HEK293 (cell line): ENCODE data around the gene TNFRSF4.

ENCODE experiments used
- CTCF ChIA-PET: fragments of 350-600 bp; formaldehyde crosslinking; extraction: SDS; loops from one replicate; lab custom pipeline; 2021; ENCODE audit warnings: antibody characterized with exemption; lab: Yijun Ruan, JAX
- POLR2A ChIA-PET: fragments of 300-600 bp; formaldehyde crosslinking; extraction: SDS; loops from one replicate; lab custom pipeline; 2020; ENCODE audit warnings: antibody characterized with exemption, inconsistent platforms; lab: Yijun Ruan, JAX
- H3K27ac ChIP-seq: fragments of 200-500 bp; sonication (Bioruptor generic); 2 replicates; pipeline ENCODE4 v1.5.1; 2014; ENCODE audit warnings: low read depth, low read length, control low read depth, inconsistent platforms; ENCODE audit errors: extremely low read depth
- H3K36me3 ChIP-seq, 2 experiments: fragments of 200-500 bp in 1 of 2; sonication (Bioruptor generic) in 1 of 2; 1 replicate in 1 of 2; 2 replicates in 1 of 2; pipeline ENCODE4 v1.5.1; 2014 to 2017; ENCODE audit warnings: inconsistent platforms in 2 of 2, low read length in 2 of 2; ENCODE audit not compliant: control insufficient read depth in 2 of 2, insufficient read depth in 1 of 2
- H3K4me1 ChIP-seq: fragments of 200-500 bp; sonication (Bioruptor generic); 2 replicates; pipeline ENCODE4 v1.5.1; 2014; ENCODE audit warnings: mild to moderate bottlenecking, low read length, inconsistent platforms; ENCODE audit not compliant: control insufficient read depth, insufficient read depth
- H3K4me3 ChIP-seq: 2 replicates; pipeline ENCODE4 v1.5.1; 2011; ENCODE audit warnings: low read depth, mild to moderate bottlenecking, control low read depth, low read length, moderate library complexity
- H3K9me3 ChIP-seq: fragments of 200-500 bp; sonication (Bioruptor generic); 2 replicates; pipeline ENCODE4 v1.5.1; 2014; ENCODE audit warnings: low read depth, low read length, inconsistent platforms; ENCODE audit not compliant: control insufficient read depth, insufficient read depth
- BCL11B ChIP-seq: fragments of 450-650 bp; formaldehyde crosslinking; IDR thresholded peaks from 2 replicates; pipeline ENCODE4 v1.5.1; 2016; ENCODE audit warnings: low read depth, missing biosample characterization, missing genetic modification characterization
- BCL6B ChIP-seq: fragments of 450-650 bp; formaldehyde crosslinking; IDR thresholded peaks from 2 replicates; pipeline ENCODE4 v1.5.1; 2017; ENCODE audit warnings: missing biosample characterization, missing genetic modification characterization
- OVOL3 ChIP-seq: fragments of 450-650 bp; formaldehyde crosslinking; IDR thresholded peaks from 2 replicates; pipeline ENCODE4 v1.5.1; 2016; ENCODE audit warnings: missing biosample characterization, missing genetic modification characterization
- SALL2 ChIP-seq: fragments of 450-650 bp; formaldehyde crosslinking; IDR thresholded peaks from 2 replicates; pipeline ENCODE4 v1.5.0; 2017; ENCODE audit warnings: missing biosample characterization, mild to moderate bottlenecking, missing genetic modification characterization, borderline replicate concordance
- SP3 ChIP-seq: fragments of 450-650 bp; formaldehyde crosslinking; IDR thresholded peaks from 2 replicates; pipeline ENCODE4 v1.5.1; 2016; ENCODE audit warnings: missing biosample characterization, missing genetic modification characterization
- TSHZ1 ChIP-seq: fragments of 450-650 bp; formaldehyde crosslinking; IDR thresholded peaks from 2 replicates; pipeline ENCODE4 v1.5.1; 2016; ENCODE audit warnings: missing biosample characterization, missing genetic modification characterization, borderline replicate concordance
- ZBTB10 ChIP-seq: fragments of 450-650 bp; formaldehyde crosslinking; IDR thresholded peaks from 2 replicates; pipeline ENCODE4 v1.5.1; 2016; ENCODE audit warnings: missing biosample characterization, missing genetic modification characterization
- ZBTB17 ChIP-seq: fragments of 450-650 bp; formaldehyde crosslinking; IDR thresholded peaks from 2 replicates; pipeline ENCODE4 v1.5.1; 2016; ENCODE audit warnings: missing biosample characterization, missing genetic modification characterization
- ZBTB44 ChIP-seq: fragments of 450-650 bp; IDR thresholded peaks from 2 replicates; pipeline ENCODE4 v1.5.1; 2018; ENCODE audit warnings: missing biosample characterization, mild to moderate bottlenecking, missing genetic modification characterization
- ZNF140 ChIP-seq: fragments of 450-650 bp; formaldehyde crosslinking; IDR thresholded peaks from 2 replicates; pipeline ENCODE4 v1.5.1; 2016; ENCODE audit warnings: missing biosample characterization, missing genetic modification characterization
- ZNF146 ChIP-seq: fragments of 450-650 bp; formaldehyde crosslinking; IDR thresholded peaks from 2 replicates; pipeline ENCODE4 v1.5.1; 2016; ENCODE audit warnings: missing biosample characterization, missing genetic modification characterization
- ZNF324 ChIP-seq: fragments of 450-650 bp; formaldehyde crosslinking; IDR thresholded peaks from 2 replicates; pipeline ENCODE4 v1.5.1; 2016; ENCODE audit warnings: missing biosample characterization, missing genetic modification characterization
- ZNF623 ChIP-seq: fragments of 450-650 bp; formaldehyde crosslinking; IDR thresholded peaks from 2 replicates; pipeline ENCODE4 v1.5.1; 2016; ENCODE audit warnings: missing biosample characterization, missing genetic modification characterization
- ZNF629 ChIP-seq: fragments of 450-650 bp; formaldehyde crosslinking; IDR thresholded peaks from 2 replicates; pipeline ENCODE4 v1.5.1; 2017; ENCODE audit warnings: missing biosample characterization, missing genetic modification characterization
- ZNF670 ChIP-seq: fragments of 450-650 bp; formaldehyde crosslinking; IDR thresholded peaks from 2 replicates; pipeline ENCODE4 v1.5.1; 2016; ENCODE audit warnings: missing biosample characterization, missing genetic modification characterization, low read depth
- ZNF707 ChIP-seq: fragments of 450-650 bp; formaldehyde crosslinking; IDR thresholded peaks from 2 replicates; pipeline ENCODE4 v1.5.1; 2016; ENCODE audit warnings: missing biosample characterization, missing genetic modification characterization
- TF ChIP-seq, protein P1 (sequence below): fragments of 450-650 bp; formaldehyde crosslinking; IDR thresholded peaks from 2 replicates; pipeline ENCODE4 v1.5.1; 2017; ENCODE audit warnings: missing biosample characterization, missing genetic modification characterization
- TF ChIP-seq, protein P2 (sequence below): fragments of 450-650 bp; formaldehyde crosslinking; IDR thresholded peaks from 2 replicates; pipeline ENCODE4 v1.5.1; 2017; ENCODE audit warnings: missing biosample characterization, missing genetic modification characterization

TNFRSF4 gene

GRCh38 chr1:1164701-1165451 is 49.1 kb downstream of the TNFRSF4 start:
- Histone ChIP-seq H3K9me3 (no peaks in the 10 kb centered on the region), H3K4me3 (peak overlapping the region; percentile 20), H3K36me3 (no peaks in the 10 kb centered on the region), H3K27ac (no peak overlapping the region), H3K4me1 (no peaks in the 10 kb centered on the region)
- ChIA-PET CTCF (no interaction called here), POLR2A (no interaction called here)
- TF ChIP-seq OVOL3 (tag by site-specific recombination), result no peak
- no peak for TF ChIP-seq ZNF670
- TF ChIP-seq, protein P1, sequence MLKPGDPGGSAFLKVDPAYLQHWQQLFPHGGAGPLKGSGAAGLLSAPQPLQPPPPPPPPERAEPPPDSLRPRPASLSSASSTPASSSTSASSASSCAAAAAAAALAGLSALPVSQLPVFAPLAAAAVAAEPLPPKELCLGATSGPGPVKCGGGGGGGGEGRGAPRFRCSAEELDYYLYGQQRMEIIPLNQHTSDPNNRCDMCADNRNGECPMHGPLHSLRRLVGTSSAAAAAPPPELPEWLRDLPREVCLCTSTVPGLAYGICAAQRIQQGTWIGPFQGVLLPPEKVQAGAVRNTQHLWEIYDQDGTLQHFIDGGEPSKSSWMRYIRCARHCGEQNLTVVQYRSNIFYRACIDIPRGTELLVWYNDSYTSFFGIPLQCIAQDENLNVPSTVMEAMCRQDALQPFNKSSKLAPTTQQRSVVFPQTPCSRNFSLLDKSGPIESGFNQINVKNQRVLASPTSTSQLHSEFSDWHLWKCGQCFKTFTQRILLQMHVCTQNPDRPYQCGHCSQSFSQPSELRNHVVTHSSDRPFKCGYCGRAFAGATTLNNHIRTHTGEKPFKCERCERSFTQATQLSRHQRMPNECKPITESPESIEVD (tag by site-specific recombination), result no peak
- TF ChIP-seq ZBTB44, result no peak
- no peak for TF ChIP-seq ZNF623 (tag by site-specific recombination)
- no peak for TF ChIP-seq SALL2
- no peak for TF ChIP-seq ZNF324 (tag by site-specific recombination)
- no peak for TF ChIP-seq ZNF629 (tag by site-specific recombination)
- TF ChIP-seq ZNF146 (tag by site-specific recombination), result no peak

DNA sequence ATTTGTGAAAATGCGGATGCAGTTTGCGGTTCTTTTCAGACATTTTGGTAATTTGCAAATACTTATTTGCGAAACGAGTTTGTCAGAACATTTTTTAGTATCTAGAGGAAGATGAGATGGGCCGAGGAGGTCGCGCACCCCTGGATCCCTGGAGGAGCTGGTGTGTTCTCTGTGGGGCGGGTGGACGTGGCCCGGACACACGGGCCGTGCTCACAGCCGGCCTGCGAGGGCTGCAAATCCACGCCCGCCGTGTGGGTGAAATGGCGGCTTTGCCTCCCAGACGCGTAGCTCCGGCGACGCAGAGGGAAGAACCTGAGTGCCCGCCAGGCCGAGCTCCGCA is 49.6 kb downstream of the TNFRSF4 start:
- Histone ChIP-seq H3K4me1 (no peaks in the 10 kb centered on the region), H3K9me3 (no peaks in the 10 kb centered on the region), H3K27ac (no peak overlapping the region), H3K36me3 (no peaks in the 10 kb centered on the region), H3K4me3 (peak overlapping the region; percentile 29)
- POLR2A ChIA-PET, result no interaction called here
- CTCF ChIA-PET, result no interaction called here
- TF ChIP-seq, protein P2, sequence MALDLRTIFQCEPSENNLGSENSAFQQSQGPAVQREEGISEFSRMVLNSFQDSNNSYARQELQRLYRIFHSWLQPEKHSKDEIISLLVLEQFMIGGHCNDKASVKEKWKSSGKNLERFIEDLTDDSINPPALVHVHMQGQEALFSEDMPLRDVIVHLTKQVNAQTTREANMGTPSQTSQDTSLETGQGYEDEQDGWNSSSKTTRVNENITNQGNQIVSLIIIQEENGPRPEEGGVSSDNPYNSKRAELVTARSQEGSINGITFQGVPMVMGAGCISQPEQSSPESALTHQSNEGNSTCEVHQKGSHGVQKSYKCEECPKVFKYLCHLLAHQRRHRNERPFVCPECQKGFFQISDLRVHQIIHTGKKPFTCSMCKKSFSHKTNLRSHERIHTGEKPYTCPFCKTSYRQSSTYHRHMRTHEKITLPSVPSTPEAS (tag by site-specific recombination), result no peak
- TF ChIP-seq BCL11B (no peak), ZNF140 (tag by site-specific recombination) (no peak)

- Histone ChIP-seq H3K9me3 (no peaks in the 10 kb centered on the region), H3K36me3 (no peaks in the 10 kb centered on the region), H3K27ac (no peak overlapping the region), H3K4me1 (no peaks in the 10 kb centered on the region), H3K4me3 (peak overlapping the region; percentile 29)
- POLR2A ChIA-PET, result no interaction called here
- CTCF ChIA-PET, result no interaction called here
- no peak for TF ChIP-seq ZBTB17
- no peak for TF ChIP-seq ZNF707 (tag by site-specific recombination)
- no peak for TF ChIP-seq SP3 (tag by site-specific recombination)
- no peak for TF ChIP-seq BCL6B (tag by site-specific recombination)
- no peak for TF ChIP-seq ZBTB10
- no peak for TF ChIP-seq TSHZ1 (tag by site-specific recombination)
Measured at GRCh38 chr1:1163538-1164070, 50.3 kb downstream of the TNFRSF4 start.
